Nephron progenitor cell (in vitro differentiated cells): ENCODE measurements around the gene SGCA.

Source experiments
- DNase-seq: peaks from one replicate; pipeline ENCODE4 v3.0.0; 2021
- H3K27ac Mint-ChIP-seq: 2 replicates; pipeline ENCODE4 v1.8.0; 2021; ENCODE audit warnings: mild to moderate bottlenecking, moderate library complexity, mixed read lengths
- H3K27me3 Mint-ChIP-seq: 2 replicates; pipeline ENCODE4 v1.8.0; 2021; ENCODE audit warnings: mild to moderate bottlenecking, low read depth, mixed read lengths; ENCODE audit not compliant: poor library complexity
- H3K36me3 Mint-ChIP-seq: 2 replicates; pipeline ENCODE4 v1.8.0; 2021; ENCODE audit warnings: low read depth, mixed read lengths
- H3K4me1 Mint-ChIP-seq: 2 replicates; pipeline ENCODE4 v1.8.0; 2021; ENCODE audit warnings: mixed read lengths
- H3K4me3 Mint-ChIP-seq: 2 replicates; pipeline ENCODE4 v1.8.0; 2021; ENCODE audit warnings: mild to moderate bottlenecking, moderate library complexity, mixed read lengths
- H3K9me3 Mint-ChIP-seq: 2 replicates; pipeline ENCODE4 v1.8.0; 2021; ENCODE audit warnings: mild to moderate bottlenecking, moderate library complexity, mixed read lengths
- TF ChIP-seq, protein P1 (sequence below): fragments of 200-600 bp; sonication (generic); IDR thresholded peaks from 2 replicates; pipeline ENCODE4 v1.5.0; 2021; ENCODE audit warnings: antibody characterized with exemption

The SGCA gene

DNA sequence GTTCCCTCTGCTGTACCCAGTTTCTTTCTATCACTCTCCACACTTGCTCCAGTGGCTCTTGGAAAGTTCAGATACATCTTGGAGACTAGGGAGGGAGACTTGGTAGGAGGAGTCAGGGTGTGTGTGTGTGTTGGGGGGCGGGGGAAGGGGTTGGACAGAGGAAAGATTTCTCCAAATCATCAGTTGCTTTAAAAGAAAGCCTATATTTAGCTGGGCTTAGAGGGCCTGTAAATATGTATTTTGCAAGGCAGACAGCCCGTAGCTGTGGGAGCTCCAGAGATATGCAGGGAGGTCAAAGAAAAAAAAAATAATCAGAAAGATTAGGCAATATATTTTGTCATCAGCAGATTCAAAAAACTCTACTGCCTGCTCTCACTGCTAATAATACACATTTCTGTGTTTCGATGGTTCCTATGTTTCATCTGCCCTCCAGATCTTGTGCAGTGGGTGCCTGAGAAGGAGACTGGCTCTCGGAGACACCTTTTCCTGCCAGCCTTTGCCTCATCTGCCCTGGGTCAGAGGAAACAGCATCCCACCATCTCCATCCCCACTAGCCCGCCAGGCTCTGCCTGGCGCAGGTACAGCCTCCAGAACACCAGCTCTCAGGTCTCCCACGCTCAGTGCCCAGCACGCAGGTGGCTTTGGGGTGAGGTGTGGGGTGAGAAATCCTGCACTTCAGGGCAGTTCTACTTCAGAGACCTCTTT, 10.5 kb upstream of the SGCA start:
- DNase-seq, result no peak
- TF ChIP-seq, protein P1, sequence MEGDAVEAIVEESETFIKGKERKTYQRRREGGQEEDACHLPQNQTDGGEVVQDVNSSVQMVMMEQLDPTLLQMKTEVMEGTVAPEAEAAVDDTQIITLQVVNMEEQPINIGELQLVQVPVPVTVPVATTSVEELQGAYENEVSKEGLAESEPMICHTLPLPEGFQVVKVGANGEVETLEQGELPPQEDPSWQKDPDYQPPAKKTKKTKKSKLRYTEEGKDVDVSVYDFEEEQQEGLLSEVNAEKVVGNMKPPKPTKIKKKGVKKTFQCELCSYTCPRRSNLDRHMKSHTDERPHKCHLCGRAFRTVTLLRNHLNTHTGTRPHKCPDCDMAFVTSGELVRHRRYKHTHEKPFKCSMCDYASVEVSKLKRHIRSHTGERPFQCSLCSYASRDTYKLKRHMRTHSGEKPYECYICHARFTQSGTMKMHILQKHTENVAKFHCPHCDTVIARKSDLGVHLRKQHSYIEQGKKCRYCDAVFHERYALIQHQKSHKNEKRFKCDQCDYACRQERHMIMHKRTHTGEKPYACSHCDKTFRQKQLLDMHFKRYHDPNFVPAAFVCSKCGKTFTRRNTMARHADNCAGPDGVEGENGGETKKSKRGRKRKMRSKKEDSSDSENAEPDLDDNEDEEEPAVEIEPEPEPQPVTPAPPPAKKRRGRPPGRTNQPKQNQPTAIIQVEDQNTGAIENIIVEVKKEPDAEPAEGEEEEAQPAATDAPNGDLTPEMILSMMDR, result no peak
- H3K4me1 Mint-ChIP-seq, result peaks cover 39% of the 10 kb centered on the region
- H3K27ac Mint-ChIP-seq, result peak overlapping the region; percentile 17
- no peaks in the 10 kb centered on the region for H3K9me3 Mint-ChIP-seq
- no peaks in the 10 kb centered on the region for H3K36me3 Mint-ChIP-seq
- no peak overlapping the region for H3K4me3 Mint-ChIP-seq
- H3K27me3 Mint-ChIP-seq, result no peaks in the 10 kb centered on the region

DNA sequence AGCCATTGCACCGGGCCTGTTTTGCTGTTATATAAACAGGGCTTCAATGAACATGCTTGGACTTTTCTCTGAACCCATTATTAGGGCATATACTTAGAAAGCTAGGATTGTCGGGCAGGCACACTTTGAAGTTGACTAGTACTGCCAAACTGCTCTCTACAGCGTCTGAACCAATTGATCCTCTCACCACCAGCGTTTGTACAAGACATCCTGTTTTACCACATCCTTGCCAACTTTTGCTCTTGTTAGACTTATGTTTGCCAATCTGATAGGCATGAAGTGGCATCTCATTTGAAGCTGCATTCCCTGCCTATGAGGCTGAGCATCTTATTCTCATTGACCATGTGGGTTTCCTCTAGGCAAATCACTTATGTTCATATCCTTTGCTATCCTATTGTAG, 7.9 kb upstream of the SGCA start:
- Mint-ChIP-seq H3K4me3 (no peak overlapping the region), H3K27me3 (peaks cover 7% of the 10 kb centered on the region), H3K4me1 (peaks cover 45% of the 10 kb centered on the region), H3K27ac (no peak overlapping the region), H3K36me3 (no peaks in the 10 kb centered on the region), H3K9me3 (no peaks in the 10 kb centered on the region)
- DNase-seq, result no peak
- TF ChIP-seq, protein P1, result no peak

DNA sequence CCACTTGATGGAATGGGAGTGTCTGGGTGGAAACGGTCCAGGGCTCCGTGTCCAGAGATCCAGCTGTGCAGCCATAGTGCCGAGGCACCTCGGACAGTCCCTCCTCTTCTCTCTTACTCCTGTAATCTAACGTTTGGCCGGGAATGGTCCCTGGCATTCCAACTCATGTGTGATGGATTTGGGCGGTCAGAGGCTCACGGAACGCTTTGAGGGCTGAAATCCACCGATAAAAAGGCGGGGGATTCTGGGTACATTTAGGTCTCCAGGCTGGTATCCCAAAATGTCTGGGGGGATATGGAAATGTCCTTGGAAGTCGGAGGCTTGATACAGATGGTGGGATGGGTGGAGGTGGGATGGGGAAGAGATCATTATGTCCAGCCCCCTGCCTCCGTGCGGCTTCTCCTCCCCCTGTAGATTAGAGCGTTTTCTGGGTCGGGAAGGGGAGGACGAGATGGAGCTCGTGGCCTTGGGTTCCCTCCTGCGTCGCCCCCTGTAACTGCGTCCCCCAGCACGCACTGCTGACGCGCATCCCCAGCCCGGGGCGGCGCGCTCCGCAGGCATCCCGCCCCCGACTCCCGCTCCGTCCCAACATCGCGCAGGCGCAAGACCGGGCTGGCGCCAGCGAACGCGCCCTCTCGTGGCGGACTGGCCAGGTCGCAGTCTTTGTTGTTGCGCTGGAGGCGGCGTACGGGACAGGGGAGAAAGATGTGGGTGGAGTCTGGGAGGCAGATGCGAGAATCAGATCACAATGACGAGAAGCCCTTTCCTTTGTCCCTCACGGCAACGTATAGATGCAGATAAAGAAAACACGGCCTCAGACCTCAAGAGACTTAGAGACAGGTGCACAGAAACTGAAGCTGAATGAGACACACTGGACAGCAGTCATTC, 4.5 kb upstream of the SGCA start:
- Mint-ChIP-seq H3K27ac (peak overlapping the region; percentile 92), H3K27me3 (peaks cover 8% of the 10 kb centered on the region), H3K36me3 (no peaks in the 10 kb centered on the region), H3K4me3 (peak overlapping the region; percentile 86), H3K4me1 (peaks cover 38% of the 10 kb centered on the region), H3K9me3 (no peaks in the 10 kb centered on the region)
- DNase-seq, result peak; percentile 98
- TF ChIP-seq, protein P1, result peak; percentile 86

DNA sequence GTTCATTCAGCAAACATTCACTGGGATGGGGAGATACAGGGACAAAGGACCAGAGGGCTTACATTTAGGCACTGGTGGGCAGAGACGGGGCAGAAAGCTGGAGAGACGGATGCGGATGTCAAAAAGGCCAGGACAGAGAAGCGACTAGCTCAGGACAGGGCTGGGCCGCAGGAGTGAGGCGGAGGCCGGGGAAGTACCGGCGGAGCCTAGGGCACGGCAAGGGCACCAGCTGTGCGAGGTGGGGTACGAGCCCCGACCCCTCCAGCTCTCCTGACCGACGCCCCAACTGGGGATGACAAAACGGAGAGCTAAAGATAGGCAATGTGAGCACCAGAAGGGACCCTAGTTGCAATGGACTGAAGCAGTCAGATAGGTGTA, 3.9 kb upstream of the SGCA start:
- Mint-ChIP-seq H3K9me3 (no peaks in the 10 kb centered on the region), H3K27me3 (peaks cover 8% of the 10 kb centered on the region), H3K36me3 (no peaks in the 10 kb centered on the region), H3K27ac (peak overlapping the region; percentile 61), H3K4me3 (peak overlapping the region; percentile 86), H3K4me1 (peaks cover 45% of the 10 kb centered on the region)
- DNase-seq, result no peak
- TF ChIP-seq, protein P1, result no peak

DNA sequence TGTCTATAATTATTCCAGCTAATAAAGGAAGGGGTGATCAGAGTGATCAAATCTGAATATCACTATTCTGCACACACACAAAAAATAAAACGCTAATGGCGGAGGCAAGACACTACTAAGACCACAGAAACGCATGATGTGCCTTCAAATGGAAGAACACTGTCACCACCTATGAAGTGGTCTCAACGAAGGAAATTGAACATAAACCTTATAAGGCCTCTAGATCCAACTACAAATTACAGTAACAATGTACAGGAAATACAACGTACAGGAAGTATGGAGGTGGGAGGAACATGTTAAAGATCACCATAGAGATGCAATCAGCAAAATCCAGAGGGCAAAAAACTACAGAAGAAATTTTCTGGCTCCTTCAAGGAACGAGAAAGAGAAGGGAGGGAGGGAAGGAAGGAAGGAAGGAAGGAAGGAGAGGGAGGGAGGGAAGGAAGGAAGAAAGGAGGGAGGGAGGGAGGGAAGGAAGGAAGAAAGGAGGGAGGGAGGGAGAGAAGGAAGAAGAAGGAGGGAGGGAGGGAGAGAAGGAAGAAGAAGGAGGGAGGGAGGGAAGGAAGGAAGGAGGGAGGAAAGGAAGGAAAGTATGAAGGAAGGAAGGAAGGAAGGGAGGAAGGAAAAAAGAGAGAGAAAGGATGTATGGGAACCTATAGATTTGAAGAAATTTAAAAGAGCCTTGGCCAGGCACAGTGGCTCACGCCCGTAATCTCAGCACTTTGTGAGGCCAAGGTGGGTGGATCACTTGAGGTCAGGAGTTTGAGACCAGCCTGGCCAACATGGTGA, 3.1 kb upstream of the SGCA start:
- Mint-ChIP-seq H3K9me3 (no peaks in the 10 kb centered on the region), H3K27ac (no peak overlapping the region)
- TF ChIP-seq, protein P1, result no peak

More for the DNA sequence above, 3.1 kb upstream of the SGCA start:
- Mint-ChIP-seq H3K36me3 (no peaks in the 10 kb centered on the region), H3K4me1 (peaks cover 48% of the 10 kb centered on the region), H3K4me3 (no peak overlapping the region), H3K27me3 (peaks cover 8% of the 10 kb centered on the region)
- no peak for DNase-seq
